ENCODE results near the gene WDR5.

Gene WDR5

DNA sequence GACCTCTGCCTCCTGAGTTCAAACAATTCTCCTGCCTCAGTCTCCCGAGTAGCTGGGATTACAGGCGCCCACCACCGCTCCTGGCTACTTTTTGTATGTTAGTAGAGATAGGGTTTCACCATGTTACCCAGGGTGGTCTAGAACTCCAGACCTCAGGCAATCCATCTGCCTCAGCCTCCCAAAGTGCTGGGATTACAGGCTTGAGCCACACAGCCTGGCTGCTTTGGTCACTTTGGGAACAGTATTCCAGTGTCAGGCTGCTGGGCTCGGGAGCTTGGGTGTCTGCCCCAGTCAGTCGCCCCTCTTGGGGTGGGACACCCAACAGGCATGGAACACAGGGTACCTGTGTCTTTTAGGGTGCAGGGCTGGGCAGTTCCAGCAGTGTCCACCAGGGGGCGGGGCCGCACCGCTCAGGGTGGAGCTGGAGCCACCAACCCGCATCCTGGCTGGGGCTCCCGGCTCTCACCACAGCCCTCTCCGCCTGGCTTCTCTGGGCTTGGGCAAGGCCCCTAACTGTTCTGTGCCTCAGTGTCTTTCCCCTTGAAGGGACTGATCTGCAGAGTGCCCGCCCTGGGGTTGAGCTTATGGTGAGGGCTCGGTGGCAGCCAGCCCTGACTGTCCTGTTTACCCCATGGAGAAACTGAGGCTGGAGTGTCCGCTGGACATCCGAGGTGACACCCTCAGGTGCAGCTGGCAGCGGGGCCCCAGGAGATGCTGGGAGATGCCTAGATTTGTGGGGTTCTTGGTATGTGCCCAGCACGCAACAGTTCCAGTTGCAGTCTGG lies 34.8 kb downstream of the WDR5 start:
- Histone ChIP-seq H3K4me1 (ENCODE audit: control extremely low read depth in 1 of 4, control insufficient read depth in 4 of 4, insufficient read depth in 4 of 4, low read length in 3 of 4) (peaks cover 3 to 40% (median 38%) of the 10 kb centered on the region in 4 experiments), H3K27me3 (replicated peaks in 2 of 5; ENCODE audit: control insufficient read depth in 4 of 5, insufficient read depth in 5 of 5, low read length in 4 of 5) (no peaks in the 10 kb centered on the region), H3K36me3 (ENCODE audit: control insufficient read depth in 4 of 4, insufficient read depth in 4 of 4, low read length in 3 of 4) (no peaks in the 10 kb centered on the region), H3K9me3 (ENCODE audit: control extremely low read depth in 1 of 5, control insufficient read depth in 4 of 5, insufficient read depth in 2 of 5, low read depth in 1 of 5, low read length in 4 of 5) (no peaks in the 10 kb centered on the region), H3K27ac (ENCODE audit: insufficient read depth in 1 of 2, low read depth in 1 of 2, low read length in 2 of 2, poor library complexity in 1 of 2, severe bottlenecking in 2 of 2) (no peak overlapping the region), H3K4me3 (ENCODE audit: control insufficient read depth in 1 of 7, extremely low read depth in 1 of 7, insufficient read depth in 4 of 7, low read depth in 2 of 7, low read length in 6 of 7) (no peak overlapping the region)
- ChIA-PET POLR2A (interaction anchor here (0.5 kb wide), 1 partner anchor 129 kb away, joined by 3 read pairs; no protein-coding TSS in a partner anchor), CTCF (interaction anchor here (0.6 to 4.1 kb wide), 36 partner anchors 9 to 390 kb away, joined by 3 to 22 read pairs (median 5); no protein-coding TSS in a partner anchor)
- no peak for DNase-seq
- 29% methylated on average over 12 of the region's 17 CpGs for WGBS (ENCODE audit: insufficient coverage)

DNA sequence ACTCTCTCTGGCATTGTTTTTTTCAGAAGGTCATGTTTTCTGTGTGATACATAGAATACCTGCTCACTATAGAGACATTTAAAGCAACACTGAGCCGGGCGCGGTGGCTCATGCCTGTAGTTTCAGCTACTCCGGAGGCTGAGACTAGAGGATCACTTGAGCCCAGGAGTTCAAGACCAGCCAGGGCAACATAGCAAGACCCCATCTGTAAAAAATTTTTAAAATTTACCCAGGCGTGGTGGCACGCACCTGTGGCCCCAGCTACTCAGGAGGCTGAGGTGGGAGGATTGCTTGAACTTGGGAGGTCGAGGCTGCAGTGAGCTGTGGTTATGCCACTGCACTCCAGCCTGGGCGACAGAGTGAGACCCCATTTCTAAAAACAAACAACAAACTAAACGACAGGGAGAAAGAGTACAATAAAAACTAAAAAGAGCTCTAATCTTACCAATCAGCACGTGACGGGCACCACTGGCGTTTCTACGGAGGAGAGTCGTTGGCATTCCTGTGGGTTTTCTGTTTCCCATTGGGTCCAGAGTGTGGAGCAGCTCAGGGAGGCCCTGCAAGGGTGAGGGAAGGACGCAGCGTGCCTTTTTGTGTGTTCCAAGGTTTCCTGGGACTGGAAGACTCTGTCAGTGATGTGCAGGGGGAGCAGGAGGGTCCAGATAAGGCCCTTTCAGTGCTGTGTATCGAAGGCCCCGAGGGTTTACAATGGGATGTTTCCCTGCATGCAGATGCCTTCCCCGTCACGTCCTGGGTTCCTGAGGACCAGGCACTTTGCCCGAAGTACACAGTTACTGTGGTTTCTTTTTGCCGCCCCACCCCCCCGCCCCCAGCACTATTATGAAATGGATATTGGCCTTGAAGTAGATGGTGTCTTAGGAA lies 35.7 kb downstream of the WDR5 start:
- Histone ChIP-seq H3K4me3 (ENCODE audit: control insufficient read depth in 1 of 7, extremely low read depth in 1 of 7, insufficient read depth in 4 of 7, low read depth in 2 of 7, low read length in 6 of 7) (no peak overlapping the region), H3K27ac (ENCODE audit: insufficient read depth in 1 of 2, low read depth in 1 of 2, low read length in 2 of 2, poor library complexity in 1 of 2, severe bottlenecking in 2 of 2) (no peak overlapping the region), H3K36me3 (ENCODE audit: control insufficient read depth in 4 of 4, insufficient read depth in 4 of 4, low read length in 3 of 4) (no peaks in the 10 kb centered on the region), H3K9me3 (ENCODE audit: control extremely low read depth in 1 of 5, control insufficient read depth in 4 of 5, insufficient read depth in 2 of 5, low read depth in 1 of 5, low read length in 4 of 5) (no peaks in the 10 kb centered on the region), H3K4me1 (ENCODE audit: control extremely low read depth in 1 of 4, control insufficient read depth in 4 of 4, insufficient read depth in 4 of 4, low read length in 3 of 4) (peaks cover 3 to 46% (median 37%) of the 10 kb centered on the region in 4 experiments), H3K27me3 (replicated peaks in 2 of 5; ENCODE audit: control insufficient read depth in 4 of 5, insufficient read depth in 5 of 5, low read length in 4 of 5) (no peaks in the 10 kb centered on the region)
- 38% methylated on average over 15 of the region's 23 CpGs for WGBS (ENCODE audit: insufficient coverage)
- DNase-seq = no peak
- ChIA-PET CTCF (interaction anchor here (0.7 to 4.1 kb wide), 30 partner anchors 8 to 277 kb away, joined by 3 to 22 read pairs (median 6); no protein-coding TSS in a partner anchor), POLR2A (interaction anchor here (0.5 to 0.6 kb wide), 2 partner anchors 129 to 244 kb away, joined by 3 read pairs; no protein-coding TSS in a partner anchor)

DNA sequence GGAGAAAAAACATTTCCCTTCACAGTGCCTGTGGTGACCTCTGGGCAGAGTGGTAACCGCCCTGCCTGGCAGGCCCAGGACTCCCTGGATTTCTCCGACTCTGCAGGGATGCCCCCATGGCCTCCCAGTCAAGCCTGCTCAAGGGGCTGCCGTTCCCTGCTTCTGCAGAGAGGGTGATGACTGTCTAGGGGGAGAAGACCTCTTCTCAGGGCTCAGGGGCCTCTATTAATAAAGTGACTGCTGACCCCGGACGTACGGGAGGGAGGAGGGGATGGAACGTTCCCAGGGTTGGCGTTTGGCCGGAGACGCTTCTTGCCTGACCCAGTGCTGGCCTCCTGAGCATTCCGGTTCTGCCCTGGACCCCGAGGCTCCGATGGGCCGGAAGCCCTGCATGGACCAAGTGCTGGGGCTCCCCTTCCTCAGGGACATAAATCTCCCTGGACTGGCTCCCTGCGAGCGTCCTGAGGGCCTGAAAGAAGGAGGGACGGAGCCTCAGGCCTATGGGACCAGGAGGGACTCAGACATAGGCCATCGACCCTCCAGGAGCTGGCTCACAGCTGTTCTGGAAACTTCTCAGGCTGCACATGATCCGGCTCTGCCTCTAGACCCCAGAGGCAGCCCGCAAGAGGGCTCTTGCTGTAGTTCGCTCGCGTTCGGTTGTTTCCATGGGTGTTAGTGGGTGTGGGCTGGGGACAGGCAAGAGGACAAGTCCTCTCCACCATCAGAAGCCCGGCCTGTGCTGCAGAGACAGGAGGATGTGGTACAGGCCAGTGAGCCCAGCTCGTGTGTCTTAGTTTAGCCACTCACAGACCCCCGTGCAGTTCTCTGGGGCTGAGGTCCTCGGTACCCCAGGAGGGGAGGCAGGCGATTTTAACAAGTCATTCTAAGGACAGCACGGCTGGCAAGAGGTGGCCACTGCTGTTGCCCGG lies 36.6 kb downstream of the WDR5 start:
- Histone ChIP-seq H3K4me3 (ENCODE audit: control insufficient read depth in 1 of 7, extremely low read depth in 1 of 7, insufficient read depth in 4 of 7, low read depth in 2 of 7, low read length in 6 of 7) (no peak overlapping the region), H3K4me1 (ENCODE audit: control extremely low read depth in 1 of 4, control insufficient read depth in 4 of 4, insufficient read depth in 4 of 4, low read length in 3 of 4) (peaks cover 3 to 46% (median 37%) of the 10 kb centered on the region in 4 experiments), H3K27me3 (replicated peaks in 2 of 5; ENCODE audit: control insufficient read depth in 4 of 5, insufficient read depth in 5 of 5, low read length in 4 of 5) (no peaks in the 10 kb centered on the region), H3K36me3 (ENCODE audit: control insufficient read depth in 4 of 4, insufficient read depth in 4 of 4, low read length in 3 of 4) (no peaks in the 10 kb centered on the region), H3K9me3 (ENCODE audit: control extremely low read depth in 1 of 5, control insufficient read depth in 4 of 5, insufficient read depth in 2 of 5, low read depth in 1 of 5, low read length in 4 of 5) (no peaks in the 10 kb centered on the region), H3K27ac (ENCODE audit: insufficient read depth in 1 of 2, low read depth in 1 of 2, low read length in 2 of 2, poor library complexity in 1 of 2, severe bottlenecking in 2 of 2) (no peak overlapping the region)
- no peak for DNase-seq
- ChIA-PET POLR2A (interaction anchor here (0.6 kb wide), 1 partner anchor 243 kb away, joined by 3 read pairs; no protein-coding TSS in a partner anchor), CTCF (interaction anchor here (0.9 to 4.1 kb wide), 14 partner anchors 7 to 277 kb away, joined by 3 to 21 read pairs (median 8); no protein-coding TSS in a partner anchor)
- 87% methylated on average over 23 of the region's 31 CpGs for WGBS (ENCODE audit: insufficient coverage)

DNA sequence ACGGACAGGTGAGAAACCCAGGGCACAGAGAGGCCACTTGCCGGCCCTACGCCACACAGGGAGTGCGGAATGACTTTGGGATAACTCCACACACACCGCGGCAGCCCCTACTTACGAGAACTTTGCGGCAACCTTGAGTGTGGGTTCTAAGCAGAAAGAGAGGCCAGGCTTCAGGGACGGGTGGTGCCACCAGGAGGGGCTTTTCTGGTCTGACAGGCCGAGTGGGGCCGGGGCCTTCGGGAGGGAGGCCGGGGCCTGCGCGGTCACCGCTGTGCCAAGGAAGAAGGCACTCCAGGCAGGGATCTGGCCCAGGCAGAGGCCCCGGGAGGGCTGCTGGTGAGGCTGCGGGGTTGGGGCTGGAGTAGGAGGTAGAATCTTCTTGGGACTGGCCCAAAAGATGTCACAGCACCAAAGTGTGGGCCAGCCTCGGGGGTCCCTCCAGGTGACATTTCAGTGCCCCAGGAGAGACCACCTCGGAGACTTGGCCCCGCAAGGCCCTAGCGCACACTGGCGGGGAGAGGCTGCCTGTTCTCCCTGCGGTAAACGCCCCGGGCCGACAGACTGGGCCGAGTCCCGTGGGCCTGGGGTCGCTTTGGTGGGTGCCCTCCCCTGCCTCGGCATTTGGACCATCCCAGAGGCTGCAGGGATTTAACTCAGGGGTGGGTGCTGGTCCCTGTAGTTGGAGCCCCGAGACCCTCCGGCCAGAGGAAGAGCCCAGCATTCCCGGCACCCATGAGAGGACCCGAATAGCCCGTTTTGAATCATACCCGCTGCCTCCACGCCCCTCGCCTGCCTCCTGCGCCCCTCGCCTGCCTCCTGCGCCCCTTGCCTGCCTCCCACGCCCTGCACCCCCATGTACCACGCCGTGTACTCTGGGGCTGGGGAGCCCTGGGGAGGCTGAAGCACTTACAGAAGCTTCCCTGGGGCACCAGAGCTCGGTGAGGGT lies 37.5 kb downstream of the WDR5 start:
- H3K36me3 ChIP-seq (ENCODE audit: control insufficient read depth in 4 of 4, insufficient read depth in 4 of 4, low read length in 3 of 4) = no peaks in the 10 kb centered on the region
- ChIA-PET CTCF (interaction anchor here (0.9 to 2.0 kb wide), 9 partner anchors 25 to 270 kb away, joined by 3 to 8 read pairs (median 4); no protein-coding TSS in a partner anchor), POLR2A (no interaction called here)
- H3K27ac ChIP-seq (ENCODE audit: insufficient read depth in 1 of 2, low read depth in 1 of 2, low read length in 2 of 2, poor library complexity in 1 of 2, severe bottlenecking in 2 of 2) = no peak overlapping the region
- peaks cover 3 to 47% (median 40%) of the 10 kb centered on the region in 4 experiments for H3K4me1 ChIP-seq (ENCODE audit: control extremely low read depth in 1 of 4, control insufficient read depth in 4 of 4, insufficient read depth in 4 of 4, low read length in 3 of 4)
- WGBS (ENCODE audit: insufficient coverage) = 98% methylated on average over 34 of the region's 46 CpGs
- H3K4me3 ChIP-seq (ENCODE audit: control insufficient read depth in 1 of 7, extremely low read depth in 1 of 7, insufficient read depth in 4 of 7, low read depth in 2 of 7, low read length in 6 of 7) = peak overlapping the region in 1 of 7 experiments; percentile 28
- H3K9me3 ChIP-seq (ENCODE audit: control extremely low read depth in 1 of 5, control insufficient read depth in 4 of 5, insufficient read depth in 2 of 5, low read depth in 1 of 5, low read length in 4 of 5) = no peaks in the 10 kb centered on the region
- no peaks in the 10 kb centered on the region for H3K27me3 ChIP-seq (replicated peaks in 2 of 5; ENCODE audit: control insufficient read depth in 4 of 5, insufficient read depth in 5 of 5, low read length in 4 of 5)
- DNase-seq = no peak

DNA sequence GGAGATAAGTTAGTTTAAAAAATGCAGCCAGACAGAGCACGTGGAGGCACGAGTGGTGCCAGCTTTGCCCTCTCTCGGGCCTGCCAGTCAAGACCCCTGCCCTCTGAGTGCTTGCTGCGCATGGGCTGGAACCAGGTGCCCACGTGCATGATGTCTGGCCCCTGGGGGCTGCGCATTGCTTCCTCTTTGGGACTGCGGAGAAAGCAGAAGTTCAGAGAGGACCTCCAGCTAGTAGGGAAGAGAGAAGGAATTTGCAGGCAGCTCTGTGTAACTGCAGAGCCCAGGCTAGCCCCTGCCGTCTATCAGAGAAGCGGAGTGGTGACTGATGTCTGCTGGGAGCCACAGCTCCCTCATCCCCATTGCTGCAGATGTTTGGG lies 38.2 kb downstream of the WDR5 start:
- ChIA-PET POLR2A (no interaction called here), CTCF (interaction anchor here (0.8 to 2.0 kb wide), 10 partner anchors 44 to 269 kb away, joined by 3 to 8 read pairs (median 4); no protein-coding TSS in a partner anchor)
- Histone ChIP-seq H3K4me1 (ENCODE audit: control extremely low read depth in 1 of 4, control insufficient read depth in 4 of 4, insufficient read depth in 4 of 4, low read length in 3 of 4) (peaks cover 3 to 54% (median 46%) of the 10 kb centered on the region in 4 experiments), H3K27ac (ENCODE audit: insufficient read depth in 1 of 2, low read depth in 1 of 2, low read length in 2 of 2, poor library complexity in 1 of 2, severe bottlenecking in 2 of 2) (no peak overlapping the region), H3K9me3 (ENCODE audit: control extremely low read depth in 1 of 5, control insufficient read depth in 4 of 5, insufficient read depth in 2 of 5, low read depth in 1 of 5, low read length in 4 of 5) (no peaks in the 10 kb centered on the region), H3K4me3 (ENCODE audit: control insufficient read depth in 1 of 7, extremely low read depth in 1 of 7, insufficient read depth in 4 of 7, low read depth in 2 of 7, low read length in 6 of 7) (peak overlapping the region in 1 of 7 experiments; percentile 28), H3K27me3 (replicated peaks in 2 of 5; ENCODE audit: control insufficient read depth in 4 of 5, insufficient read depth in 5 of 5, low read length in 4 of 5) (no peaks in the 10 kb centered on the region), H3K36me3 (ENCODE audit: control insufficient read depth in 4 of 4, insufficient read depth in 4 of 4, low read length in 3 of 4) (no peaks in the 10 kb centered on the region)
- DNase-seq = peak; percentile 74 to 93 (median 92)
- WGBS (ENCODE audit: insufficient coverage) = 0% methylated on average over 6 of the region's 9 CpGs

Data from common myeloid progenitor, CD34-positive (primary cell).